HG03439 (cell line): Measurements from ENCODE around the gene BMPR2.
"Not testable (repeated sequence)": the region's sequence is repeated elsewhere in the genome, so short reads cannot be mapped to it uniquely, and the experiment has no call there.

Experiments used
- ATAC-seq: cut with Tn5 transposase; IDR thresholded peaks from one replicate; pipeline ENCODE4 v1.9.1; 2021; ENCODE audit warnings: mild to moderate bottlenecking, moderate library complexity; ENCODE audit not compliant: unreplicated experiment

The BMPR2 gene

GRCh38 chr2:202444000-202444399 is 67.9 kb downstream of the BMPR2 start:
- ATAC-seq, result no peak

- no peak for ATAC-seq
Measured at GRCh38 chr2:202449344-202449743, 73.2 kb downstream of the BMPR2 start.

- no peak for ATAC-seq
Measured at GRCh38 chr2:202450785-202451184, 74.7 kb downstream of the BMPR2 start.

GRCh38 chr2:202452744-202453143 is 76.6 kb downstream of the BMPR2 start:
- no peak for ATAC-seq

GRCh38 chr2:202454536-202454935 is 78.4 kb downstream of the BMPR2 start:
- no peak for ATAC-seq

- ATAC-seq, result no peak
Measured at GRCh38 chr2:202455114-202455513, 79.0 kb downstream of the BMPR2 start.

- ATAC-seq, result no peak
Measured at GRCh38 chr2:202460119-202460518, 84.0 kb downstream of the BMPR2 start.

- ATAC-seq, result no peak
Measured at GRCh38 chr2:202479090-202479489, 103.0 kb downstream of the BMPR2 start.

- ATAC-seq, result no peak
Measured at GRCh38 chr2:202479610-202480009, 103.5 kb downstream of the BMPR2 start.

GRCh38 chr2:202486351-202486750 is 110.2 kb downstream of the BMPR2 start:
- ATAC-seq, result no peak

- no peak for ATAC-seq
Measured at GRCh38 chr2:202488671-202489070, 112.5 kb downstream of the BMPR2 start.

- ATAC-seq, result no peak
Measured at GRCh38 chr2:202490479-202490878, 114.4 kb downstream of the BMPR2 start.

GRCh38 chr2:202491514-202491913 is 115.4 kb downstream of the BMPR2 start:
- no peak for ATAC-seq

GRCh38 chr2:202494300-202495229 is 118.4 kb downstream of the BMPR2 start:
- ATAC-seq, result no peak

GRCh38 chr2:202495230-202495604 is 119.1 kb downstream of the BMPR2 start:
- ATAC-seq, result no peak

- not testable (repeated sequence) for ATAC-seq
Measured at GRCh38 chr2:202496835-202497472, 120.8 kb downstream of the BMPR2 start.

- ATAC-seq, result not testable (repeated sequence)
Measured at GRCh38 chr2:202497473-202497866, 121.3 kb downstream of the BMPR2 start.

- ATAC-seq, result not testable (repeated sequence)
Measured at GRCh38 chr2:202499841-202500240, 123.7 kb downstream of the BMPR2 start.

- not testable (repeated sequence) for ATAC-seq
Measured at GRCh38 chr2:202503276-202503675, 127.1 kb downstream of the BMPR2 start.

- ATAC-seq, result no peak
Measured at GRCh38 chr2:202508686-202509085, 132.6 kb downstream of the BMPR2 start.

GRCh38 chr2:202510911-202511310 is 134.8 kb downstream of the BMPR2 start:
- no peak for ATAC-seq

- ATAC-seq, result no peak
Measured at GRCh38 chr2:202512176-202512575, 136.0 kb downstream of the BMPR2 start.
